NCI-H524 (cell line): ENCODE data around the gene TYMP.

Experiments used
- DNase-seq, 2 experiments: peaks; one replicate each; lab custom pipeline; 2025; lab: John Stamatoyannopoulos, UW

Gene TYMP

DNA sequence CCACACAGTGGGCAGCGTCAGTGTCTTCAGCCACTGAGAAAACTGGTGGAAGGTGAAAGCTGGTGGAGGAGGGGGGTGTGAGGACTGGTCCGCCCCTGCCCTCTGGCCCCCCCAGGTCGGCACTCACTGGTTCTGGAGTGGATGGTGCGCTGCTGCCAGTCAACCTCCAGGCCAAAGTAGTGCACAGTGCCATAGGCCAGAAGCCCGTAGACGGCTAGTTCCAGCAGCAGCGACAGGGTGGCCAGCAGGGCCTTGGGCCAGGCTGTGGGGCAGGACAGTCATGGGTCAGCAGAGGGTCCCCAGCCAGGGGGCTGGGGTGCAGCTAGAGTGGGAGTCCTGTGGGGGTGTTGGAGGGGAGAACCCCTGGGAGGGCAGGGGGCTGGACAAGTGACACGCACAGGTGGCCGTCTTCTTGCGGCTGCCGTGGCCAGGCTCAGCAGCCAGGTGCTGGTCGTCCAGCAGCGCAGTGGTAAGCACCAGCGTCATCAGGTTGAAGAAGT, 24.5 kb downstream of the TYMP start:
- DNase-seq, result no peak

DNA sequence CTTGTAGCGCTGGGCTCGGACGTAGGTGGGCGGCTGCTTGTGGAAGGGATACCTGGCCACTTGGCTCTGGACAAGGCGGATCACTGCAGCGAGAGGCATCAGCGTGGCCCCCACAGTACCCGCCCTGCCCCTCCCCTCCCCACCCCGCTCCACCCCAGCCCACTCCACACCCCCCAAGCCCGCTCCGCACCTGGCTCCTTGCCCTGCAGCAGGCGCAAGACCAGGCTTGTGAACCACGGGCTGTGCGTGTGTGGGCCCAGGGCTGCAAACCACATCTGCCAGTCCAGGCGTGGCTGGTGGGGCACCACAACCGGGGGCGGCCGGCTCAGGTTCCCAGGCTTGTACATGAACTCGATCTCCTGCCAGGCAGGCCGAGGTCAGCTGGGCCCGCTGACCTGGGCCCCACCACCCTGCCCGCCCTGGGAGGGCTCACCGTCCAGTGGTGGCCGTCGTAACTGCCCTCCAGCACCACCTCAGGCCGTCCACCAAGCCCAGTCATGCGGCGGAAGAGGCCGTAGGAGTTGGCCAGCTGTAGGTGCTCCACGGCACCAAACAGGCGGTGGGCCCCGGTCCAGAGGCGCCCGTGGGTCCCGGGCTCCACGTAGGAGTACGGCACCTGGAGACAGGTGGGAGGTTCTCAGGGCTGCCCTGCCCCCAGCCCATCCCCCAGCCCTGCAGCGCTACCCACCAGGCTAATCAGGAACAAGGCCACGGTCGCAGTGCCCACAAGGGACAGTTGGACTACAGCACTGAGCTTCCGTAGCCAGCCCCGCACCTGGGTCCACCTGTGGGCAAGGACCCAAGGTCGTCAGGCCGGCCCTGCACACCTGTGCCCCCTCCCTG, 25.2 kb downstream of the TYMP start:
- no peak for DNase-seq

- DNase-seq, result no peak
These were observed 26.2 kb downstream of the TYMP start for GRCh38 chr22:50503475-50504145.

DNA sequence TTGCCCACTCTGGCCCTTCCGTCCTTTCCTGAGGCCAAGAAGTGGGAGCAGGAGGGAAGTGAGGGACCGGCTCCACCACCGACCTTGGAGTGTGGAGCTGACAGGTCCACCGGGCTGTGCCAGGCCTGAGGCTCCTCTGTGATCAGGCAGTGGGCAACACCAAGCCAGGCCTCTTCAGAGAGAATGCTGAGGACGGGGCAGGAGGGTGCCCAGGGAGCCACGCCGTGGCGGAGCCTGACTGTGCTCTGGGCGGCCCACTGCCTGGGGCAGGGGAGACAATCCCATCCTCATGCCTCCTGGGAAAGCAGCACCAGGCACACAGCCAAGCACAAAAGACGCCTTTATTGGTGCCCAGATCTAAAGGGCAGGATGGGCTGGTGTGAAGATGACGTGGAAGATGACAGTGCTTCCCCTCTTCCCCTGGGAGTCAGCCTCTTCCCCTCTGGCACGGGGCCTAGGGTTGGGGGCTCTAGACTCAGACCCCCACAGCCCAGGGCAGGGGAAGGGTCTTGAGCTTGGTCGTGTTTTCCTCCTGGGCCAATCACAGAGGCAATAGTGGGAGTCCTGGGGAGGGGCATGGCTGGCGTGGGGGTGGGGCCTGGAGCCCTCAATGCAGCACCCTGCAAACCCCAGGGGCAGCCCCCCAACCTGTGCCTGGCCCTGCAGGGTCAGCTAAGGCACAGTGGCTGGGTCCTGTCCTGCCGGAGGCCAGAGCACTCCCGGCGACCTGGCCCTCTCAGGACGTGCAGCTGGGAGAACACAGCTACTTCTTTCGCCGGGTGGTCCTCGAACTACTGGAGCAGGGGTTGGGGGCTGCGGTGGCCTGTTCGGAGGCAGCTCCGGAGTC, 27.0 kb downstream of the TYMP start:
- DNase-seq, result no peak

GRCh38 chr22:50502096-50502495, 27.7 kb downstream of the TYMP start:
- DNase-seq, result no peak

DNA sequence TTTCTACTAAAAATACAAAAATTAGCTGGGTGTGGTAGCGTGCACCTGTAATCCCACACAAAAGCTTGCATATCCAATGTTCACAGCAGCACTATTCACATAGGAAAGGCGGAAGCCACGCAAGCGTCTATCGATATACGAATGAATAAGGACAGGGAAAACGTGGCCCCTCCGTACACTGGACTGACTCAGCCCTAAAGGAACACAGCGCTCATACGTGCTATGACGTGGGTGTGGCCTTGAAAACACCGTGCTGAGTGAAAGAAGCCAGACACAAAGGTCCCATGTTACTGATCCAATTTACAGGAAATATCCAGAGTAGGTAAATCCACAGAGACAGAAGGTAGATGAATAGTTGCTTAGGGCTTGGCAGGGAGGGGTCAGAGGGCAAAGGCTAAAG, 29.4 kb downstream of the TYMP start:
- no peak for DNase-seq

GRCh38 chr22:50498322-50498890, 31.4 kb downstream of the TYMP start:
- peak; percentile 36 to 86 for DNase-seq

DNA sequence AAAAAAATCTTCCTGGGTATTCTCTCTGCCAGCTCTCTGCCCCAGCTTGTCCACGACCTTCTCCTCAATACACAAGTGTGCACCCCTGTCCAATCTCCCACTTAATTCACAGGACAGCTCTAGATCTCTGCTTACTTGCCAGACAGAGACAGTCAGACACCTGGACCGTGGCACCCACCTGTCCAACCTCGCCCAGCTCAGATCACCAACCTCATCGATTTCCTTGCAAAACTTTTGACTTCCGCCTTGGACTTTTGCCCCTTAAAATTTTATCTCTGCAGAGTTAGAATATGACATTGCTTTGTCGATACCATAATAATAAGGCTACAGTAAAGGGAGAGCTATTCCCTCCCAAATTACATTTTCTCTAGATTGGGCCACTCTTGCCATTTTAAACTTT, 32.7 kb downstream of the TYMP start:
- no peak for DNase-seq

GRCh38 chr22:50490531-50491308, 39.1 kb downstream of the TYMP start:
- no peak for DNase-seq

- DNase-seq, result no peak
These were observed 40.2 kb downstream of the TYMP start for GRCh38 chr22:50489363-50490243.

DNA sequence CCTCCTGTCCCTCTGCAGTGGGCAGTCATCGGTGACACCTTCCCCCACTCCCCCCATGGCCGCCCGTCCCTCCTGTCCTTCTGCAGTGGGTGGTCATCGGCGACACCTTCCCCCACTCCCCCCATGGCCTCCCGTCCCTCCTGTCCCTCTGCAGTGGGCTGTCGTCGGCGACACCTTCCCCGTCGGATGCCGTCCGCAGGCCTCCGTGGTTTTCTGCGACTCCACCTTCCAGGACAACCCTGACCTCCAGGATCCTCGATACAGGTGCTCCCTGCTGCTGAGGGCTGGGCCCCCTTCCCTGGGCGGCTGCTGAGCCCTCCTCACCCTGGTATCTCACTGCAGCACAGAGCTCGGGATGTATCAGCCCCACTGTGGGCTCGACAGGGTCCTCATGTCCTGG, 40.9 kb downstream of the TYMP start:
- no peak for DNase-seq

DNA sequence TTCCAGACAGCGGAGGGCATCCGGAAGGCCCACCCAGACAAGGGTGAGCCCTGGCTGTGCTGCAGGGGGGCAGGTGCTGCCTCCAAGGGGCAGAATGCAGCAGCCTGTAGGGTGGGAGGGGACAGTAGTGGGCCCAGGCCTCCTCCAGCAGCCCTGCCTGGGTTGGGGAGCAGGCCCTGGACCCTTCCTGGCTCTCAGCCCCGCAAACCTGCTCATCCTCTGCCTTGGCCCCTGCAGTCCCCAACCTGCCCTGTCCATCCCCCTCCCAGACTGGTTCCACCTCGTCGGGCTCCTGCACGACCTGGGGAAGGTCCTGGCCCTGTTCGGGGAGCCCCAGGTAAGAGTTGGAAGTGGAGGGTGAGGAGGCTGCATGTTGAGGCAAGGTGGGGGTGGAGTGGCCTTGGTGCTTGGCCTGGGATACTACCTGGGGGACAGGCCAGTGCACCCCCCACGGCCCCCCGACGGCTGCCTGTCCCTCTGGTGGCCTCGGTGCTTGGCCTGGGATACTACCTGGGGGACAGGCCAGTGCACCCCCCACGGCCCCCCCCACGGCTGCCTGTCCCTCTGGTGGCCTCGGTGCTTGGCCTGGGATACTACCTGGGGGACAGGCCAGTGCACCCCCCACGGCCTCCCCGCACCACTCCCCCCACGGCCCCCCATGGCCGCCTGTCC, 41.7 kb downstream of the TYMP start:
- no peak for DNase-seq

DNA sequence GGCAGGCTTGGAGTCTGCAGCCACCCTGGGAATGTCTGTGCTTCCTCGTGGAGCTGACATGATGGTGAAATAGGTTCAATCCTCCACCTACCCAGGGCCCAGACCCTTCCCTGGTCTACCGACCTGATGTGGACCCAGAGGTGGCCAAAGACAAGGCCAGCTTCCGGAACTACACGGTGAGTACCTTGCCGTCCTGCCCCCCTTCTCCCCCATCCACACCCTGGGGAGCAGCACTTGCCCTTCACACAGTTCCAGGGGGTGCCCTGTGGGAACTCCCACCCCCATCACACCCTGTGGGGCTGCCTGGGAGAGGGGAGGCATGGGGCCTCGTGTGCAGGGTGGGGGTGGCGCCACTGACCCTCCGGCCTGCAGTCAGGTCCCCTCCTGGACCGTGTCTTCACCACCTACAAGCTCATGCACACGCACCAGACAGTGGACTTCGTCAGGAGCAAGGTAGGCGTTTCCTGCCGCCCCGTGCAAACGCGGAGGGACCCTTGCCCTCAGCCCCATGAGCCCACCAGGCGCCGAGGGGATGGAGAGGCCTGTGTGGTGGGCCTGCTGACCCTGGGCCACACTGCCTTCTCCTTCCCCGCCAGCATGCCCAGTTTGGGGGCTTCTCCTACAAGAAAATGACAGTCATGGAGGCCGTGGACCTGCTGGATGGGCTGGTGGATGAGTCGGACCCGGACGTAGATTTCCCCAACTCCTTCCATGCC, 42.4 kb downstream of the TYMP start:
- DNase-seq, result no peak

DNA sequence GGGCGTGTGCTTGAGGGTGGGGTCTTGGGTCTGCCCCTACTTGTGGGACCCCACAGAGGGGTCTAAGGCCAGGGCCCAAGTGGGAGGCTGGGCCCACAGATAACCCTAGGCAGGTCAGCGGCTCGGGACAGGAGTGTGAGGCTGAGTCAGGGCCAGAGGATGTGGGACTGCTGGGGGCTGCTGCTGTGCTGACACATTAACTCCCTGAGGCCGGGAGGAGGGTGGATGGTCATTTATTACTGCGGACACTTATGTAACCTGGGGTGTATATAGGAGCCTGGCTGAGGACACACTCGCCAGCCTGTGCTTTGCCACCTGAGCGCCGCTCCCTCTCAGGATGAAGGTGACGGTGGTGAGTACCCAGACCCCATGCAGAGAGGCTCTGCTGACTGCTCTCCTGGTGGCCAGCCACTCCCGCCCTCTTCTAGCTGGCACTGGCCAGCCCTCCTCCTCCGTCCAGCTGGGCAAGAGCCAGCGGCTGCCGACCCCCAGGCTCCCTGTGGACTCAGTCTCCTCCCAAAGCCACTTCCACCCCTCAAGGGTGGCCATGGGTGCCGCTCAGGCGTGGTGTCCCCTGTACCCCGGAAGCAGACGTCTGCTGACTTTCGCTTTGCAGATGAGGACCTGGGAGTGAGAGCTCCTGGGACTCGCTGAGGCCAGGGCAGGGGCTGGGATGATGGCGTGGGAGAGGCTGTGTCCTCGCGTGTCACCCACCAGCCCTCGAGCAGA, 43.1 kb downstream of the TYMP start, which contains the start of gene MIOX:
Gene MIOX, plus strand, starts transcription at position 299 of the 729 bp plus-strand sequence. Its CDS starts 39 bp downstream, at position 338.
- DNase-seq, result no peak

DNA sequence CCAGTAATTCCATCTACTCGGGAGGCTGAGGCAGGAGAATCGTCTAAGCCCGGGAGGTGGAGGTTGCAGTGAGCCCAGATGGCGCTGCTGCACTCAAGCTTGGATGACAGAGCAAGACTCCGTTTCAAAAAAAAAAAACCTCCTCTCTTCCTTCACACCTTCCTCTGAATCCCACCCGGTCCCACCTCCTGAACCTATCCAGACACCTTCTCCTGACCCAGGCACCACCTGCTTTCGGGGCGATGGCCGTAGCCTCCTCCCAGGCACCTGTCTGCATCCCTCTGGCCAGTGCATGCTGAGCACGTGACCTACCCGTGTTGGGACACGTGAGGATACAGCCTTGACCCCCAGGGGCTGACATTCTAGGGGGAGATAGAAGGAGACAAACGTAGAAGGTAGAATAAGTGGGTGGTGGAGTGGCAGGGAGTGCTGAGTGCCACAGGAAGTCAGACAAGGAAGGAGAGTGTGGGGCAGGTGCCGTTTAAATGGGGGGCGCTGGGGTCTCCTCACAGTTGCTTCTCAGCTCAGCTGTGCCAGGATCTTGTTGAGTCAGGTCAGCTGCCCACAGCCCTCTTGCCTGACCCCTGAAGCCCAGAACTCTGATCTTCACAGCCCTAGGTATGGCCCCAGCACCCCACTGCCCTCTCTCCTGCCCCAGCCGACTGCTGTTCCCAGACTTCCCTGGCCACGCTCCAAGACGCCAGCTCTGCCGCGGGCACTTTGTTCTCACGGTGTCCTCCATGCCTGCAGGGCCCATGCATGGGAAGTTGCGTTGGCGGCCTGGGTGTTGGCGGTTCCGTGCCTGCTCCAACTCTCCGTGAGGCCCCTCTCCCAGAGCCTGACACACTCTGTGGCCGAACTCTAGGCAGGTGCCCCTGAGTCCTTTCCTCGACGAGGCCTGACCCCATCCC, 44.3 kb downstream of the TYMP start:
- no peak for DNase-seq

GRCh38 chr22:50483977-50484853, 45.6 kb downstream of the TYMP start:
- no peak for DNase-seq
